GM18526 (cell line): ENCODE results near the gene MYH9.

Source experiments
- POLR2A ChIP-seq: IDR thresholded peaks from 3 replicates; pipeline ENCODE4 v1.6.1; 2011; ENCODE audit not compliant: insufficient read length; ENCODE audit errors: extremely low read depth

Gene MYH9

DNA sequence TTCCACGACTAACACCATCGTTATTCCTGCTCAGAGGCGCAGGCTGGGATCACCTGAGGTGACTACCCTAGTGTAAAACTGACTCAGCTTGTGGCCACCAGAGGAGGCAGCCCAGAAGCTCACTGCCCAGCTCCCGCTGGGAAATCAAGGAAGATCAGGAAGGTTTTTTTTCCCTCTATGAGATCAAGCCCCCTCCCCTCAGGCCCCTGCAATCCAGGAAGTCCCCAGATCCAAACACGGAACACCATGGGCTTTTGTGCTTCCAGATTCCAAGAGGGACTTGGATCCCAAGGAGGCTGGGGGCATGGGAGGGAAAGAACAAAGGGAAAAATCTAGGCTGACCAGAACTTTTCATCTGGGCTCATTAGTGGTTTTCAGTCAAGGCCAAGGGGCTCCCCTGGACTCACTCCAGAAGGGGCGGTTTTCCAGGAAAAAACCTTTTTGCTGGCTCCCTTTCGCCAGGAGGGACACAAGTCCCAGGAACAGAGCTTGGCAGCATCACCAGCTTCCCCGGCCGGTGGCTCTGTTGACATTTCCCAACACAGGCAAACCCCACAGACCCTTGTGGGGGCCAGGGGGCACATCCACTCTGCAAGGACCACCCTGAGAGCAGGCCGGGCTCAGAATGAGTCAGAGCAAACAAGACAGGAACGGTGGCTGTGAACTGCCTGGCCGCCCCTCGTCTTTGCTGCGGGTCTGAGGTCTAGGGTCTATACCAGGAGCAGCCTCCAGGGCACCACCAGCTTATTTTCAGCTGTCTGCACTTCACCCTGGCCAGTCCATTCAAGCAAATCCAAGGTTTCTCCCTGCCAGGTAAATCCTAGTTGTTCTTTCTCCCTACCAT, 36.8 kb downstream of the MYH9 start:
- no peak for TF ChIP-seq POLR2A

GRCh38 chr22:36349726-36350125, 38.0 kb downstream of the MYH9 start:
- no peak for TF ChIP-seq POLR2A

DNA sequence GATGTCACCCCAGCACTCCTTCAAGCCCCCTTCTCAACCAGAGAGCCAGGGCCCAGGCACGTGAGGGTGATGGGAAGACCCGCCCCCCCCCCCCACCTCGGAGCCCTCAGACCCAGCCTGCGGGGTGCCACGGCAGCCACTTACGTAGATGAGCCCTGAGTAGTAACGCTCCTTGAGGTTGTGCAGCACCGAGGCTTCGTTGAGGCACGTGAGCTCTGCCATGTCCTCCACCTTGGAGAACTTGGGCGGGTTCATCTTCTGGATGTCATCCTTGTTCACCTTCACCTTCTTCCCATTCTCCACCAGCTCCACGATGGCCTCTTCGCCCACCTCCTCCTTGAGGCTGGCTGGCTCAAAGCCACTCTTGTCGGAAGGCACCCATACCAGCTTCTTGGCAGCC, 39.0 kb downstream of the MYH9 start:
- no peak for TF ChIP-seq POLR2A

DNA sequence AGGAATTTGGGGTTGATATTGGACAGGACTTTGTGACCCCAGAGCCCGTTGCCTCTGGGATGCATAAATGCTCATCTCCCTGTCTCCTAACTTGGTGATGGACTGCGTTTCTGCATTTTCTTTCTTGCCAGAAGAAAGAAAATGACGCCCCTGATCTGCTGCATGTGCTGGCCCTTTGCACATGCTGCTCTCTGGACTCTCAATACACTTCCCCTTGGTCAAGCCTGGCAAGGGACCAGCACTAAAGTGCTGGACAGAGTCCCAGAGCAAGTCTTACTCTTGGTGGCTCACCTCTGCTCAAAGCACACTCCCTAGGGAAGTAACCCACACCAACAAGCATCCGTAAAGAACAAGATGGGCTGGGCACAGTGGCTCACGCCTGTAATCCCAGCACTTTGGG, 40.7 kb downstream of the MYH9 start:
- TF ChIP-seq POLR2A: no peak

DNA sequence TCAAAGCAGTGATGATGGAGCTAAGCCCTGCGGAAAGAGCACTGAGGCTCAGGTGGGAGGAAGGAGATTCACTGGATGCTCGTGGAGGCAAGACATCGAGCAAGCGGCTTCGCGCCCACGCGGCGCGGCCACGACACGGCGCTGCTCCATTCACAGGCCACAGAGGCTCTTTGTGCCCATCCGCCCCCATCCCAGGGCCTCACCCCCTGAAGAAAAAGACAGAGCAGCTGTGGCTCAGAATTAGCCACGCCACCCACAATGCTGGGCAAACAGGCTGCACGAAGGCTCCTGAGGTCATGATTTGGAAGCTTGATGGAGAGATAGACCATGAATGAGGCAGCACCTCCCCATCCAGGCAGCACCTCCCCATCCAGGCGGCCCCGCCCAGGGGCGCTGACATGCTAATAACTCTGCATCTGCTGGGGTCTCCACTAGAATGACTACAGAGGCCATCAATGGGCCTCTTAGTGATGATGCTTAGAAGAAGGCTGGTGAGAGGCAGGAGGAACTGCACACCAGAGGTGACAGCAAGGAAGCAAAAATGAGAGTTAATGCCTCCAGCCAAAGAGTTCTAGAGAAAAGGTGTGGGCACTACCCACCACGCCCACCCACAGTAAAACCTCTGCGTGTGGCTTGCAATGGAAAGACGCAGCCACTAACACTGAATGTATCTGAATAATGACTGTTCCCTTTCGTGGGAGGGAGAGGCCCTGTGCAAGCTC, 43.5 kb downstream of the MYH9 start:
- no peak for TF ChIP-seq POLR2A

GRCh38 chr22:36343720-36344105, 44.1 kb downstream of the MYH9 start:
- TF ChIP-seq POLR2A: no peak

DNA sequence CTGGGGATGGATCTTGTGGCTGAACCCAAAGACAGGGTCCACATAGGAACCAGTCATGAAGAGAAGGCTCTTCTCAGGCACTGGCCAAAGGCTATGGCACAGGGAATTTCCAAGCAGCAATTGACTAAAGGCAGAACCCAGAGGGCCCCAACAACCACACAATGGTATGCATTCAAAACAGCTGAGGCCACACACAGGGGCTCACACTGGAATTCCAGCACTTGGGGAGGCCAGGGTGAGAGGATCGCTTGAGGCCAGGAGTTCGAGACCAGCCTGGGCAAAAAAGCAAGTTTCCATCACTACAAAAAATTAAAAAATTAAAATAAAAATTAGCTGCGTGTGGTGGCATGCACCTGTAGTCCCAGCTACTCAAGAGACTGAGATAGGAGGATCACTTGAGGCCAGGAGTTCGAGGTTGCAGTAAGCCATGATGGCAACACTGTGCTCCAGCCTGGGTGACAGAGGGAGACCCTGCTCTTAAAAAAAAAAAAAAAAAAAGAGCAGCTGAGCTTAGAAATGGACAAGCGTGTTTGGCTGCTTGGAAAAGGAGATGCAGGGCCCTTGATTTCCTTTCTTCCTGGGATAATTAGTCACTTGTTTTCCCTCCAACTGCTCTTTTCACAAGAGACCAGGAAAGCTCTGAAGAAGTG, 44.6 kb downstream of the MYH9 start:
- no peak for TF ChIP-seq POLR2A

- TF ChIP-seq POLR2A: no peak
These were observed 46.1 kb downstream of the MYH9 start for GRCh38 chr22:36341640-36342041.

- no peak for TF ChIP-seq POLR2A
These were observed 47.1 kb downstream of the MYH9 start for GRCh38 chr22:36340621-36341020.

- TF ChIP-seq POLR2A: no peak
These were observed 48.3 kb downstream of the MYH9 start for GRCh38 chr22:36339171-36340065.

DNA sequence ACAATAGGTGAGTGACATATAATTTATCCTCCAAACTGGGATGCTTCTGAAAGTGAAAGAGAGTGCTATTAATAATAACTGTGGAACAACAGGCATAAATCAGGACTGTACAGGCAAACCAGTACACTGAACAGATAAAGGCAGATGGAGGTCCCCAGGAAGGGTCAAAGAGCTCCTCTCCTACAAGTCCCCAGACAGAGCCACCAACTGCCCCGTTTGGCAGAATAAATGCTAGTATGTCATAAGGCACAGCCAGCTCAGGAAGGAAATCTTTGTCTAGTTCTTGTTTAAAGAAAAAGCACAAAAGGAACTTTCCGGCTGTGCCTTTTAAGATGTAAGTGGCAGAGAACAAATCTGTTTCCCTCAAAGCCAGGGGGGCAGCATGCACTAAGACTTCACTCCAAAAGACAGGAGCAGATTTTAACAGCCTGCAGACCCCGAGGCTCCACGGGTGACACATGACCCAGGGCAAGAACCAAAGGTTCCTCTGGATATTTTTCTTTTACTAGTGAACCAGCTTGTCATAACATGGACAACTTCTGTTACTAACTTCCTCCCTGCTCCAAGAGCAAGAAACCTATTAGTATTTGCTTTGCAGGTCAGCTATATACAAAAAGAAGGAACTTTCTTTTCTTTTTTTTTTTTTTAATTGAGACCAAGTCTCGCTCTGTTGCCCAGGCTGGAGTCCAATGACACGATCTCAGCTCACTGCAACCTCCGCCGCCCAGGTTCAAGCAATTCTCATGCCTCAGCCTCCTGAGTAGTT, 50.2 kb downstream of the MYH9 start:
- TF ChIP-seq POLR2A: no peak

GRCh38 chr22:36336246-36337182, 51.3 kb downstream of the MYH9 start:
- TF ChIP-seq POLR2A: no peak

GRCh38 chr22:36335621-36336020, 52.1 kb downstream of the MYH9 start:
- no peak for TF ChIP-seq POLR2A
